GM18511 (cell line): ENCODE data around the gene TNKS1BP1.
"Not testable (repeated sequence)": the region's sequence is repeated elsewhere in the genome, so short reads cannot be mapped to it uniquely, and the experiment has no call there.

Experiments
- ATAC-seq: cut with Tn5 transposase; IDR thresholded peaks from one replicate; pipeline ENCODE4 v1.9.1; 2021; ENCODE audit warnings: mild to moderate bottlenecking, moderate library complexity; ENCODE audit not compliant: unreplicated experiment

TNKS1BP1 gene

GRCh38 chr11:57297221-57297620 lies 27.5 kb downstream of the TNKS1BP1 start:
- no peak for ATAC-seq

DNA sequence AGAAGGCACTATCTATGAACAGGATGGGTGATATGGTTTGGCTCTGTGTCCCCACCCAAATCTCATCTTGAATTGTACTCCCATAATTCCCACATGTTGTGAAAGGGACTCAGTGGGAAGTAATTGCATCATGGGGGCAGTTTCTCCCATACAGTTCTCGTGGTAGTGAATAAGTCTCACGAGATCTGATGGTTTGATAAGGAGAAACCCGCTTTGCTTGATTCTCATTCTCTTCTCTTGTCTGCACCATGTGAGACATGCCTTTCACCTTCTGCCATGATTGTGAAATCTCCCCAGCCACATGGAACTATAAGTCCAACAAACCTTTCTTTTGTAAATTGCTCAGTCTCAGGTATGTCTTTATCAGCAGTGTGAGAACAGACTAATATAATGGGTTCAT lies 28.5 kb downstream of the TNKS1BP1 start:
- not testable (repeated sequence) for ATAC-seq

GRCh38 chr11:57294225-57295131 lies 30.3 kb downstream of the TNKS1BP1 start:
- no peak for ATAC-seq

GRCh38 chr11:57290288-57290687 lies 34.5 kb downstream of the TNKS1BP1 start:
- no peak for ATAC-seq

GRCh38 chr11:57288771-57289579 lies 35.8 kb downstream of the TNKS1BP1 start:
- no peak for ATAC-seq

GRCh38 chr11:57287884-57288283 lies 36.9 kb downstream of the TNKS1BP1 start:
- no peak for ATAC-seq

- no peak for ATAC-seq
Observed at GRCh38 chr11:57283231-57283990, 41.3 kb downstream of the TNKS1BP1 start.

GRCh38 chr11:57281546-57281945 lies 43.2 kb downstream of the TNKS1BP1 start:
- ATAC-seq: not testable (repeated sequence)

DNA sequence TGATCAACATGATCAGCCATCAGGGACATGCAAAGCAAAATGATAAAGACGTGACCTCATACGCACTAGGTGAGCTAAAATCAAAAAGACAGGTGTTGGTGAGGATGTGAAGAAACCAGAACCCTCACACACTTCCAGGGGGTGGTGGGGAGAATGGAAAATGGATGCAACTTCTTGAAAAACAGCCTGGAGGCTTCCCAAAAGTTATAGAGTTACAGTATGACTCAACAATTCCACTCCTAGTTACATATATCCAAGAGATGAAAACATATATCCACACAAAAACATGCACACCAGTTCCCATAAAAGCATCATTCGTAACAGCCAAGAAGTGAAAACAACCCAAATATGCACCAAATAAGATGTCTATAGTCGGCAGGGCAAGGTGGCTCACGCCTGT lies 45.6 kb downstream of the TNKS1BP1 start:
- ATAC-seq: no peak

DNA sequence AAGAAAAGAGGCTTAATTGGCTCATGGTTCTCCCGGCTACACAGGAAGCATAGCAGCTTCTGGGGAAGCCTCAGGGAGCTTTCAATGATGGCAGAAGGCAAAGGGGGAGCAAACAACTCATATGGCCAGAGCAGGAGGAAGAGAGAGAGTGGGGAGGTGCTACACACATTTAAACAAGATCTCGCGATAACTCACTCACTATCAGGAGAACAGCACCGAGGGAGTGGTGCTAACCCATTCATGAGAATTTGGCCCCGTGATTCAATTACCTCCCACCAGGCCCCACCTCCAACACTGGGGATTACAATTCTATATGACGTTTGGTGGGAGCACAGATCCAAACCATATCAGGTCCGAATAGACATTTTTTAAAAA lies 46.0 kb downstream of the TNKS1BP1 start:
- ATAC-seq: no peak

GRCh38 chr11:57277845-57278720 lies 46.7 kb downstream of the TNKS1BP1 start:
- ATAC-seq: peak; percentile 92

- no peak for ATAC-seq
Observed at GRCh38 chr11:57276971-57277675, 47.6 kb downstream of the TNKS1BP1 start.

DNA sequence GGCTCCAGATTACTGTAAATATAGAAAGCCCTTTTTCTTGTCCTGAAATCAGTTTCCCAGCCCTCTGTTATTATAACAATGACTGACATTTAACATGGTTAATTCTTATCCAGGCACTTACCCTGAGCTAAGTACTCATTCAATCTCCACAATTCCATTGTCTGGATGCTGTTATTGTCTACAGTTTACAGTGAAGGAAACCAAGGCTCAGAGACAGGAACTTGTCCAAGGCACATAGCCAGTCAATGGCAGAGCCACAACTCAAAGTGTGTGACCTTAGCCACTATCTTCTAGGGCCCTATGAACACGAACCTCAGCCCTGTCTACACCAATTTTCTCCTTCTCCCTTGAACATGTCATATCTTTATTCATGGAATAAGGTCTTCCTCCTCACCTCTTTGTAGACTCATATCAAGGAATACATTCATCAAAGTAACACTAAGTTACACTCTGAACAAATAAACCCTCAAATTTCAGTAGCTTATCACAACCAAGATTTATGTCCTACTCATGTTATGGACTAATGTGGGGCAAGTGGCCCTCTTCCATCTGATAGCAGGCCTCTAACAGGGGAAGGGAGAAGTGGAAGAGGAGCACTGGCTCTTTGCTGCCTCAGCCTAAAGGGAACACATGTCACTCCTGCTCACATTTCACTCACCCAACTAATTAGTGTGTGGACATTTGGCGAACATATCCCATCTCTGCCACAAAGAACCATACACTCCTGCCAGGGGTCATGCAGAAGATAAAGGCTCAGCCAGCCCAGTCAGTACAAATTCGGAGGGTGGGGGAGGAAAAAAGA lies 48.4 kb downstream of the TNKS1BP1 start:
- no peak for ATAC-seq

GRCh38 chr11:57275582-57275981 lies 49.2 kb downstream of the TNKS1BP1 start:
- no peak for ATAC-seq

DNA sequence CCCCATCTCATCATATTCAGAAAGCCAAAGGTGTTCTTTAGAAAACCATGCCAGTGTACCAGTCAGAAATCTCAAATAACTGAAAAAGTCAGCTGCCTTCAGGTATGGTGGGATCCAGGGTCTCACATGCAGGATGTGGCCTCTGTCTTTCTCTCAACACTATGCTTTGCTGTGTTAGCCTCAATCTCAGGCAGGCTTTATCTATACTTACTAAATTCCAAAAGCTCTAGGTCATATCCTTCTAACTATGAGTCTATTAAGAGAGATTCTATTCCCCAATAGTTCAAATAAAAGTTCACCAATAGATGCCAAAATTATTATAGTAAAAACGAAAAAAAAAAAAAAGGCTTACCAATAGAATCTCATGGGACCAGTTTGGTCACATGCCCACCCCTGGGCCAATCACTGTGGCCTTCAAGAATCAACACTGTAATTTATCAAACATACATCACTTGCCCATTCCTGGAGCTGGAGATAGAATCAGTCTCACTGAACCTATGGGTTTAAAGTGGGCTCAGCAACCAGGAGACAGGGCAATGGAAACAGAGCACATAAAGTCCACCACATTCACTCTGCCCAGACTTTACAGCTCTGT lies 49.8 kb downstream of the TNKS1BP1 start:
- ATAC-seq: no peak

DNA sequence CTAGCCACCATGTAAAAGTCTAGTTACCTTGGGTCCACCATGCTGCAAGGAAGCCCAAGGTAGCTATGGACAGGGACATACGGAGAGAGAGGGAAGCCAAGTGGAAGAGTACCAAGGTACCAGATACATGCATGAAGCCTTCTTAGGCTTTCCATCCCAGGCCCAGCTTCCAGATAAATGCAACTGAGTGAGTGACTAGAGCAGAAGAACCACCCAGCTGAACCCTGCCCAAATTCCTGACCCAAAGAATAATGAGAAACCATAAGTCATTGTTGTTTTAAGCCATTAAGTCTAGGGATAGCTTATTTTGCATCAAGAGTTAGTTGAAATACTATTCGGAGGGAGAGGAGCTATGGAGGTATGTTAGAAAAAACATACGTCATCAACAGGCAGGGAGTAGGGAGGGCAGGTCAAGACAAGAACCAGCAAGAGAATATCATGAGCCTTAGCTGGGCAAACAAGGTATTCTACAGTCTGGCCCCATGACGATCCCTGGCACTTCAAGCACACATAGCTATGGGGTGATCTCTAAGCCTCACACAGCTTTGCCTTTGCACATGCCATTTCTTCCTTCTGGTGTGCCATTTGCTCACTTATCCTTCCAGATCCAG lies 51.2 kb downstream of the TNKS1BP1 start:
- ATAC-seq: no peak

DNA sequence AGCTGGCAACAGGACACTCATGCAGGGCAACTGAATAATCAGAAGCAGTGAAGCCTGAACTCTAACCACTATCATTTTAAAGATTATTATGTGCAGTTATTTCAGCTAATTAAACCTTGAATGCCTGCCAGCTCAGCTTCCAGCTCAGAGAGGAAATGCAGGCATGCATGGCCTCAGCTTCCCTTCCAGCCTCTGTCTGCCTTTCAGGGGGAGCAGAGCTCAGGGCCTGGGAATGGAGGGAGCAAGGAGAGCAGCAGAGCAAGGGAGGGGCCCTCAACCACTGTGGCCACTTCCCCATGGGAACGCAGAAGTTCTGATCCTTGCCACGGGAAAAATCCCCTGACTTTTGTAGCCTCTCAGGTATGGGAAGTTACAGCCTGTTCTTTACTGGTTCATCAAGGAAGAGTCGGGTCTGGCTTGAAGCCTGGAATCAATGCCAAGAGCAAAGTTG lies 55.2 kb downstream of the TNKS1BP1 start:
- no peak for ATAC-seq

DNA sequence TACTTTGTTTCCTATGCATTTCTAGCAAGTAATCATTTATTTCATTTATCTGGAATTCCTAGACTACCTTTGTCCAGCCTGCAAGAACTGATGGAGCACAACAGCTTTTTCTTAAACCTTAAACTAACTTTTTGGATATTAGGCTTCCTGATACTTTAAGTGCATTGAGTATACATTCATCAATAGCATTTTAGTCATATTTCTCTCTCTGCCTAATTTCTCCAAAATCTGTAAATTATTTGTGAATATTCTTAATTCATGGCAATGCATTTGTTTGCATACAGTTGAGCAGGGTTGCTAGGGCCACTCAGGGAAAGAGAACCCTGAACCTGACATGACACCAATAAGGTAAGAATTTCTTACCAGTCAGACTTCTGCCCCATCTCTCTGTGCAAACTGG lies 58.6 kb downstream of the TNKS1BP1 start:
- ATAC-seq: no peak
